GM18498 (cell line): Measurements from ENCODE around the gene CHL1.
A peak's percentile ranks its signal among the peaks of the same experiment; 100 is the strongest.

Experiments
- ATAC-seq: cut with Tn5 transposase; IDR thresholded peaks from one replicate; pipeline ENCODE4 v1.9.1; 2021; ENCODE audit warnings: mild to moderate bottlenecking, moderate library complexity; ENCODE audit not compliant: unreplicated experiment

The CHL1 gene, protein sequence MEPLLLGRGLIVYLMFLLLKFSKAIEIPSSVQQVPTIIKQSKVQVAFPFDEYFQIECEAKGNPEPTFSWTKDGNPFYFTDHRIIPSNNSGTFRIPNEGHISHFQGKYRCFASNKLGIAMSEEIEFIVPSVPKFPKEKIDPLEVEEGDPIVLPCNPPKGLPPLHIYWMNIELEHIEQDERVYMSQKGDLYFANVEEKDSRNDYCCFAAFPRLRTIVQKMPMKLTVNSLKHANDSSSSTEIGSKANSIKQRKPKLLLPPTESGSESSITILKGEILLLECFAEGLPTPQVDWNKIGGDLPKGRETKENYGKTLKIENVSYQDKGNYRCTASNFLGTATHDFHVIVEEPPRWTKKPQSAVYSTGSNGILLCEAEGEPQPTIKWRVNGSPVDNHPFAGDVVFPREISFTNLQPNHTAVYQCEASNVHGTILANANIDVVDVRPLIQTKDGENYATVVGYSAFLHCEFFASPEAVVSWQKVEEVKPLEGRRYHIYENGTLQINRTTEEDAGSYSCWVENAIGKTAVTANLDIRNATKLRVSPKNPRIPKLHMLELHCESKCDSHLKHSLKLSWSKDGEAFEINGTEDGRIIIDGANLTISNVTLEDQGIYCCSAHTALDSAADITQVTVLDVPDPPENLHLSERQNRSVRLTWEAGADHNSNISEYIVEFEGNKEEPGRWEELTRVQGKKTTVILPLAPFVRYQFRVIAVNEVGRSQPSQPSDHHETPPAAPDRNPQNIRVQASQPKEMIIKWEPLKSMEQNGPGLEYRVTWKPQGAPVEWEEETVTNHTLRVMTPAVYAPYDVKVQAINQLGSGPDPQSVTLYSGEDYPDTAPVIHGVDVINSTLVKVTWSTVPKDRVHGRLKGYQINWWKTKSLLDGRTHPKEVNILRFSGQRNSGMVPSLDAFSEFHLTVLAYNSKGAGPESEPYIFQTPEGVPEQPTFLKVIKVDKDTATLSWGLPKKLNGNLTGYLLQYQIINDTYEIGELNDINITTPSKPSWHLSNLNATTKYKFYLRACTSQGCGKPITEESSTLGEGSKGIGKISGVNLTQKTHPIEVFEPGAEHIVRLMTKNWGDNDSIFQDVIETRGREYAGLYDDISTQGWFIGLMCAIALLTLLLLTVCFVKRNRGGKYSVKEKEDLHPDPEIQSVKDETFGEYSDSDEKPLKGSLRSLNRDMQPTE (N-terminal part only)

DNA sequence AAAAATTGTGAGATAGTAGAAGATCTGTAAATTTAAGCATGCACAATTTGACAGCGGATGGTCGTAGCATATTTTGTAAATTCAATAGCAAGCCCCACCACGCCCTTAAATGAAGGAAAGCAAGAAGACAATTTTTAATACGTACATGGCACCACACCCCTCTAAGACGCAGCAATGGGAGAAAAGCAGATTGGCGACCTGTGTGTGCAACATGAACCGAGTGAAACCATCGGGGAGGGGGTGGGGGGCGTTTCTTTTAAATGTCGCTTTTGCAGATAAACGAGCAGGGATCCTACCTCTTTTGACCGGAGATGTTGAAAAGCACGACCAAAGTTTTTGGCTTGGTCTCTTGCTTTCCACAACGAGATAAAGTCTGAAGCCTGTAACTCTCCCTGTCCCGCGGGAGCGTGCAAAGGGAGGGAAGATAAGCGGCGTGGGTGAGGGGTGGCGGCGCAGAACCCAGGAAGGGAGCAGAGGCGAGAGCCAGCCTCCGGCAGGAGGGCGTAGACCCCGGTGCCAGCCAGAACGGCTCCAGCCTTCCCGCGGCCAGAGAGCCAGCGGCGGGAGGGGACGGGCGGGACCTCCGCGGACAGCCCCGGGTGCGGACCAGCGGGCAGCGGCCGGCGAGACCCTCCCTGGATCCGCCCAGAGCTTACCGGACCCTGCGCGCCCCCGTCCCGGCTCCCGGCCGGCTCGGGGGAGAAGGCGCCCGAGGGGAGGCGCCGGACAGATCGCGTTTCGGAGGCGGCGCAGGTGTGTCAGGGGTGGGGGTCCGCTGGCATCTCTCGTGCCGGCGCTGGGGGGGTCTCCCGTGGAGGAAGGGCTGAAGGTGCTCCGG lies at the start of gene CHL1:
Gene CHL1, plus strand, starts transcription at position 453 of the 838 bp plus-strand sequence. CDS start 123,014 bp downstream, outside the sequence.
- ATAC-seq = peak; percentile 31

DNA sequence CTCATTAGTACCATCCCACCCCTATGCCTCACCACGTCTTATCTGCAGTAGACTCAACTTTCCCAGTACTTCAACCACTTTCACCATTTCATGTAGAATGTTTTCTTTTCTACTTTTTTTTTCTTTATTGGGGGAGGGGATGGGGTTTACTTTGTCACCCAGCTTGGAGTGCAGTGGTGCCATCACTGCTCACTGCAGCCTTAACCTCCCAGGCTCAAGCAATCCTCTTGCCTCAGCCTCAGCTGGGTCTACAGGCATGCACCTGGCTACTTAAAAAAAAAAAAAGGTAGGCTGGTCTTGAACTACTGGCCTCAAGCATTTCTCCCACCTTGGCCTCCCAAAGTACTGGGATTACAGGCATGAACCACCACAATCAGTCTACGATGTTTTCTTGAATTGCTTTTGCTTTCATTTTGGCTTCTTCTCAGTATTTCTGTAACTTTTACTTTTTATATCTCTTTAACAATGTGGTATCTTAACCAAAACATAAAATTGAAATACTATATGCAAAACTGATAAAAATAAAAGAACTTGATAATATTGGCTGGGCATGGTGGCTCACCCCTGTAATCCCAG lies 44.9 kb upstream of the CHL1 start:
- no peak for ATAC-seq

DNA sequence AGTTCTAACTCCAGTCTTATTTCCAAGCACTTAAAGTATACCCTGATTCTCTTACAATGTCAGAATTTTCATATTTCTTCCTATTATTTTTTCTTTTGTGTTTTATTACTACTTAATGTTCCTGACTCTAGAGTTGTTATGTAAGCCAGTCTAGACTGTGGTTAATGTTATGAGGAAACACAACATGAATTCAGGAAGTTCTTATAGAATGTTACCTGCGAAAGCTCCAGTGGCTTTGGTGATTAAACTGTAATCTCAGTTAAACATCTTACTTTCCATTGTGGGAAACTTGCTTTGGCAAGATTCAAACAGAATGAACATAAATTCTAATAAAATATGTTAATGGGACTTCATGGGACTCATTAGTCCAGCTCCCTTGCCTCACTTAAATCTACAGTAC lies 36.6 kb upstream of the CHL1 start:
- no peak for ATAC-seq

DNA sequence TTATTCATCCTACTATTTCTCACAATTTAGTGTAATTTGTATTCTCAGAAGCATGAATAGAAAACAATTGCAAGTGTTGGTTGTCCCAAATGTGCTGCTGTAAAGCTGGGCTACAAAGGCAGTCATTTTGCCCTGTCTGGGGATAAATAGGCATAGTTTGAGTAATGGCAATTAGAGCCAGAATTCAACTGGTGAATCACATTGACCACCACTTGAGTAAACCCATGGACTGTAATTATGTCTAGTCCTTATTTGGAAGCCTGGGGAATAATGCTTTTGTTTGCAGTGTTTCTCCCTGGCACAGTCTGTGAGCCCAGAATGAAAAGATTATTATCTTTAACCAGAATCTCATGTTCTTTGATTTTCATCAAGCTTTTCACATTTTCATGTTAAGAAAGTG lies 30.5 kb upstream of the CHL1 start:
- no peak for ATAC-seq

DNA sequence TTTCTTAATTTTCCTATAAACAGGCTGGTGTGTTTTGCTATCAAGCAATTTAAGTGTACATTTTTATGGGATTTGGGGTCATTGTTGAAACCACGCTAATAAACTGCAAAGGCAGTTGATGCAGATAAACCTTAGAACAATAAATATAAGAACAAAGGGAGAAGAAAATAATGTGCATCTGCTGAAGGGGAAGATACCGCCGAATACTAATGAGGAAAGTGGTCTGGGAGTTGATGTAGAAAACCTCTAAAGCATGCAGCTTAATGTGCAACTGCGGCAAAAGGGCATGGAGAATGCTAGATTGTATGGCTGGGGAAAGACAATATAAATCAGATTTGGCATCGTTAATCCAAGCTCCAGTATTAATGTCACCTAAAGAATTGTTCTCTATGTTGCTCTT lies 29.8 kb upstream of the CHL1 start:
- ATAC-seq = no peak

DNA sequence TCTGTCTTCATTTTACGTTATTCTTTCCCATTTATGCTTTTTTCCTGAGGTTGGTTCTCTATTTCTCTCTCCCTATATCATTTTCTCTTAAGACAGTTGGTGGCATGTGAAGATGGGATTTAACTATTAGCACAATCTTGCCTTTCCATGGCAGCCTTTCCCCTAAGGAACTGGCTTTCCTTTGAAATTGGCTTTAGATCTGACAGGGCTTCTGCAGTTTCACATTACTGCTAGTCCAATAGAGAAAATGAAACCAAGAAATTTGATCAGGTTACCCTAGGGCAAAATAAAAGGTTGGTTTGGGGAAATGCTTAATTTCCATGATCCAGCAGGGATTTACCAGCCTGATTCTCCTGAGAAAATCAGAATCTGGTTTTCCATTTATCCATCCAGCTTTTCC lies 22.7 kb upstream of the CHL1 start:
- peak; percentile 93 for ATAC-seq

DNA sequence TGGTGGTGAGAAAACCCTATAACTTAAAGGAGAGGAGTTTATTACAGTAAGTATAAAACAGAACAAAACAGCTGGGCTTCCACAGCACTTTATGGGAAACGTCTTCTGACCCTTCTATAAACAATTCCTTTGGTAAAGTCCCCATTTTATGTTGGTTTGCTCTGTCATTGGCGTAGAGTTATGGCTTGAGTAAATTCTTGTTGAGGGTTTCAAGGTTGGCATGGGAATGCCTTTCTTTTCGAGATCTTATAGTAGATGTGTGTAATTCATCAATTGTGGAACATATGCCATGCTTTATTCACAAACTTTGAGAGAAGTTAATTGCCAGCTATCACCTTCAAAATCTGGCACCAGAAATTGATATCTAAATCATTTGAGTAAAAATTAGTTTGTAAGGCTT lies 11.6 kb upstream of the CHL1 start:
- ATAC-seq = no peak

DNA sequence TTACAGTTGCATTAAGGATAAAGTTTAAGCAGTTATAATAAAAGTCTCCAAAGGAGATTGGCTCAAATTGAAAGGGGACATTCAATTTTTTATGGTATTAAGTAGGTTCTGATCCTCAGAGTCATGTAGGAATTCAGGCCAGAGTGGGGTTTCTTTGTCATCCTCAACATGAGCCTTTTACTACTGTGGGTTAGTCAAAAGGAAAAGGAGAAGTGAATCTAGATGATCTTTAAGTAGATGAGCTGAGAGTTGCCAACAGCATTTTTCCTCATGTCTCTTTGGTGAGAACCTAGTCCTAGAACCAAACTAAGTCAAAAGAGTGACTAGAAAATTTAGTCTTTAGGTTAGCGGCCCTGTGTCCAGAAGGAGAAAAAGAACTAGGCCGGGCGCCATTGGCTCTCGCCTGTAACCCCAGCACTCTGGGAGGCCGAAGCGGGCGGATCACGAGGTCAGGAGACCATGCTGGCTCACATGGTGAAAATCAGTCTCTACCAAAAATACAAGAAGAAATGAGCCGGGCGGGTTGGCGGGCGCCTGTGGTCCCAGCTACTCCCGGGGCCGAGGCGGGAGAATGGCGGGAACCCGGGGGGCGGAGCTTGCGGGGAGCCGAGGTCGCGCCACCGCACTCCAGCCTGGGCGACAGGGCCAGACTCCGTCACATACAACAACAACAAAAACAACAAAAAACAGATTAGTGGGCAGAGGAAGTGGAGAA lies 4.2 kb upstream of the CHL1 start:
- no peak for ATAC-seq

DNA sequence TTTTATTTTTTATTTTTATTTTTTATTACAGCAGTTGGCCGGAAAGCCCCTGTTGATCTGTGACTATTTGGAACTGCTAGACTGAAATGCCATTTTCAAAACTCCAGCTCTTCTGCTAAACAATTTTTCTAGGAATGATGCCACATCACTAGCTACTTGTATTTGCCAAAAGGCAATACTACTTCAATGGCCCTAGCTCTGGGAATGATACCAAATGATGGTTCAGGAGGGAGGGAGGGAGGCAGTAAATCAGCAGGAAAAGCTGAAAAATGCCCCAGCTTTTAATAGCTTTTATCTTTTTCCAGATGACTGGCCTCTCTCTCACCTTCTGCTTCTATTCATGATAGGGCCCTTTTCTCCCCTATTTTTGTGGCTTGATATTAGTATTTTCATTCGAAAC lies 2.6 kb upstream of the CHL1 start:
- no peak for ATAC-seq

DNA sequence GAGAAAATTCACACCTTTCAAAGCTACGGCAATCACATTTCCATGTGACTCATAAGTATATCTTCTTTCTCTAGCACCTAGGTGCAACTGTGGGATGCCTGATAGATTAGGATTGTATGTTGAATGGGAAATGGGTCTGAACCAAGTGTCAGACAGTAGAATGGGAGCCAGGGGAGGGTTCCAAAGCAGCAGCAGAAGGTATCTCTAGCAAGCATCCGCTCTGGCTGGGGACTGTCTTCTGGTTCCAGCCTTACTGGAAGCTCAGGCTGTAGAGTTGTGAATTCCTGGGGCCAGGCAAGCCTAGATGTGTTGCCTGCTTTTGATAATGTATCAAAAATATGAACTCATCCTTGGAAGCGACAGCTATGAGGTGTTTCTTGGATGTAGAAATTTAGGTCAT lies 2.1 kb upstream of the CHL1 start:
- ATAC-seq = no peak

DNA sequence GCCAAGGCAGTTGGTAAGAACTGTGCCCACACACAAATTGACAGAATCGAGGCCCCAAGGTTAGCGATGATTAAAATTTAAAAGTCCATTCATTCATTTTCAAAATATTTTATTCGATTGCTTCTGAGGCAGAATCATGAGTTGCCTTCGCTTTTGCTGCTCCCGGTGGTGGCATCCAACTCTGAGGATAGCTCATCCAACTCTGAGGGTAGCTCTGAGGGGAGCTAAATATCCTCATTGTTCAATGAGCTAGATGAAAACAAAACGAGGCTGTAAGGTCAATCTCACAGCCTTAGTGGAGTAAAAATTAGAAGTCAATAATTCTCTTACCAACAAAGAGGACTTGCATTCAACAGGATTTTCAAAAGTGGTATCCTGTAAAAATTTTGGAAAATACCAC lies 897 bp upstream of the CHL1 start:
- ATAC-seq = no peak

DNA sequence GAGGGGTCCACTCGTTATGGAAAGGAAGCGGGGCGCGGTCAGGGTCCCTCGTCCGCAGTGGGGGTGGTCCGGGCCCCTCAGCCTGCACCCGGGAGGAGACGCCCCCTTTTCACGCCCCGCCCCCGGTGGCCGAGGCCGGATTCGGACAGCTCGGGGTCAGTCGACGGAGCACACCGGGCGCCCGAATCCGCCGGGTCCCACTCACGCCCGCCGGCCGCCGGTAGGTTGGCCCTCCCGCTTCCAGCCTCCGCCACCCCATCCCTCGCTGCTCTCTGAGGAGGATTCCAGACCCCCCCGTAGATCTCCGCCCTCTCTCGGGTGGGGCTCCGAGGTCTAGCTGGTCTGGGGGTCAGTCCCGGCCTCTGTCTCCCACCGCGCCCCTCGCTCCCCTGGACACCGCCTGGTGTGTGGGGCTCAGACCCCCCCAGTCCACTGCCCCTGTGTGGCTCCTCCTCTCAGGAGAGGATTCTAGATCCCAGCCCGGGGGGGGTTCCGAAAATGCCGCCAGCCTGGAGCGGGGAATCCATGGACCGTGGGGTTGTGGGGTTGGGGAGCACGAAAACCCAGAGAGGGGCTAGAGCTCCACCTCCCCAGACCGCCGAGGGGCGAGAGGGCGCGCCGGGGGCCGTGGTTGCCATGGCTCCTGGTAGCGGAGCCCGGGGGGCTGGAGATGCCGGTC lies 725 bp downstream of the CHL1 start:
- peak; percentile 41 for ATAC-seq

DNA sequence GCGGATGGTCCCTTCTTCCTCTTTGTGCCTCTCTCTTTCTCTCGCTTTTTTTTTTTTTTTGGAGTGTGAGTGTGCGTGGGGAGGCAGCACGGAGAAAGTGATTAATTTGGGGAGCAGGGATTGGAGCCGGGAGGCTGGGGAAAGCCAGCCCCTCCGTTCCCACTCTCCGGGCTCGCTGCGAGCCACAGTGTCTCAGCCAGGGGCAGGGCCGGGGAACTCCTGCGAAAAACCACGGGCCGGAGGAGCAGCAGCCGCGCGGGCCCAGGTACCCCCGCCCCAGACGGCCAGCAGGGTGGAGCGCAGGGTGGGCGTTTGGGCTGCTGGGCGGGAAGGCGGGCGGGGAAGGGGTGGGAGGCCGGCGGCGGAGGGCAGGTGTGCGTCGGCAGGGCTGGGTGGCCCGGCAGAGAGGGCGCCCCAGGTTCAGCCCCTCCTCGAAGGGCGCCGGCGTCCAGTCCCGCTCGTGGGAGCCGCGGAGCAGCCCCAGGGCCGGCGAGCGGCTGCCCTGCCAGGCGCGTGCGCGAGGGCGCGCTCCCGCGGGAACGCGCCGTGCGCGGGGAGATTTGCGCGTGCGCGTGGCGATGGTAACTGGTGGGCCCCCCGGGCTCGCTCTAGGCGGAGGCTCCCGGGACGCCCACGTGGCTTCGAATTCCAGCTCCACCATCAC lies 1.4 kb downstream of the CHL1 start:
- ATAC-seq = peak; percentile 44

DNA sequence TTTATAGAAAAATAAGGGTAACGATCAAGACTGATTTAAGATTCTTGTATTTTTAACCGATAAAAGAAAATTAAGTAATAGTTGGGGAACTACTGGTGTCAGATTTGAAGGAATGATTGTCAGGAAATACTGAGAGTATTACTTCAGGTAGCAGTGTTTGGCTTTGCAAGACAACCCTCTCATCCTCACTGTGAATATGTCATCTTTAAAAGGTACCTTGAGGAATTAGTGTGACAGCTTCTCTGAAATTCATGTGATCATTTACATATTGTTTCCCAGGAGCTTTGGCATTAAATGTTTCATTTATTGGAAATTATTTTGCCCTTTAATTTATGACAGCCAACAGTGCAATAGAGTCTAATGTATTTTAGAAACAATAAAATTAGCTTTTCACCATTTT lies 3.3 kb downstream of the CHL1 start:
- no peak for ATAC-seq

DNA sequence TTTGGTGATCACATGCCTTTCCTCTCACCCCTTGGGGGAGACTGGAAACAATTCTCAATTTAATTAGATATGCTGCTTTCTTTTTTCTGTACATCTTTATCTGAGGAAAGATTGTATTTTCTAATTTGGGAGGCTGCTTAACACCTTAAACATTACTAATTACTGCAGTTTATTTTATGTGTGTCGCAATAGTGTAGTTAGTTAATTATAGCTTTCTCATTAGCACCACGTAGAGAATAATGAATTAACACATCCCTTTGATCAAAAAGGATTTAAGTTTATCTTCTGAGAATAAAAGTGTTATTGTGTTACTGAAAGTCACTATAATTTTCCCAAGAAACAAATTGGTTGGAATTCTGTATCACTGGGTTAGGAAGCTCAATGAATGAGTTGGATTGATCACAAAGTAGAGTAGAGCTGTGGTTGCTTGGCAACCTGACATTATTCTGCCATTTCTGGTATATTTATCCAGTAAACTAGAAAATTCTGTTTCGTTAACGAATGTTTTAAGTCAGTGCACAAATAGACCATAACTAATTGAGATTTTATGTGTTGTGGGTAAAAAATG lies 4.3 kb downstream of the CHL1 start:
- no peak for ATAC-seq

DNA sequence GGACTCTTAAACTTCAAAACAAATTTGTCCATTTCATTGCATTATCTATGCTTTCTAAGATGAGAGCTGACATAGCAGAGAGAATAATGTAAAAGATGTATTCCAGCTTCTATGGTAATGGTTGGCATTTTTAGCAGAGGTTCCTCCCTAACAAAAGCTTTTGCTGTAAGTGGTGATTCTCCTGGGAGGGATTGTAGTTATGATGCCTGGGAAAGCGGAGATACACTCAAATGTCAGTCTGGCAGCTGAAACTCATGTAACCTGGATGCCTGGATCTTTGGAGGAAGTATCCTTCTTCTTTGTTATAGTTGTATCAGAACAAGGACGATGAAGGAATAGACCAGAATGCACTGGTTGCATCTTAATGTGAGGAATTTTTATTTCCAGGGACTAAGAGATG lies 7.5 kb downstream of the CHL1 start:
- ATAC-seq = no peak

DNA sequence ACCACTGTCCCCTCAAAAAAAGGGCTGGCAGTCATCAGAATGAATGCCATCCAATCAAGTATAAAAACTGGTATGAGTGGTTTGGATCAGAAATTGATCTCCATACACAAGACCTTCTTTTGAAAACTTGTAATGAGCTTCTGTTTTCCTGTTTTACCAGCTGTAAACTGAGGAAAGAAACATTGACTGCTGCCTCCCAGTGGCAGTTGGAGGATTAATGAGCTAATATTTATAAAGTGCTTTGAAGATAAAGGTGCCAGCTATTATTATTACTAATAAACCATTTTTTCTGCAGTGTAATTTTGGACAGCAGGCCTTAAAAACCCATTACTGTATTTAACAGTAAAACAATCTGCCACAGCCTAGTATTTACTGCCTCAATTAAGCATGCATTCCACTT lies 11.4 kb downstream of the CHL1 start:
- no peak for ATAC-seq

DNA sequence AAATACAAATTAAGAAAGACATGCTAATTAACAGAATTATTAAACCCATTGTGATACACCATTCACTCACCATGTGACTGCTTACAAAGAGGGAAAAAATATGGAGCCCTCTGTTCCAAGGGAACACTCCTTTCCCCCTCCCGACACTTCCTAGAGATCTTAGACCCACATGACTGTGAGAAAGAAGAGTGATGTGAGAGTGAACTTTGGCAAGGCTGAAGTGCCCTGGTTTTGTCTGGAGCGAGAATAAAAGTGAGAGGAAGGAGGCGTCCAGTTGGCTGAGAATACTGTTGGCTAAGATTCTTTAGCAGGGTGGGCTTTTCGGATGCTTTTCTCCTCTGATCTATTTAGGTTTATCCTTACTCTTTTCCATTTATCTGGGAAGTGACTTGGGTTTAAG lies 14.1 kb downstream of the CHL1 start:
- no peak for ATAC-seq
